22Rv1 (cell line): ENCODE results near the gene ABHD4.

ENCODE experiments used
- CTCF ChIP-seq: fragments of 450-650 bp; IDR thresholded peaks from 2 replicates; pipeline ENCODE4 v1.5.1; 2017; ENCODE audit warnings: mild to moderate bottlenecking
- ZFX ChIP-seq: fragments of 450-650 bp; IDR thresholded peaks from 2 replicates; pipeline ENCODE4 v1.6.1; 2017; ENCODE audit warnings: antibody characterized with exemption, borderline replicate concordance

- no peak for TF ChIP-seq CTCF
- no peak for TF ChIP-seq ZFX
These were observed 43.4 kb upstream of the ABHD4 start for GRCh38 chr14:22554498-22555383.
